BJ (cell line): ENCODE results near the gene FNDC1. TPM values are rescaled to one million over a fixed set of nuclear protein-coding genes. Genes with fewer than 3 reads are reported as not detected.
A peak's percentile ranks its signal among the peaks of the same experiment; 100 is the strongest.

ENCODE experiments used
- CTCF ChIA-PET: fragments of 350-600 bp; formaldehyde crosslinking; extraction: SDS; loops from one replicate; lab custom pipeline; 2021; ENCODE audit warnings: antibody characterized with exemption, inconsistent platforms; lab: Yijun Ruan, JAX
- POLR2A ChIA-PET: fragments of 300-600 bp; sonication (Branson Sonifier 250); formaldehyde crosslinking; extraction: SDS; loops from one replicate; lab custom pipeline; 2021; ENCODE audit warnings: antibody characterized with exemption; lab: Charles Lee
- DNase-seq: peaks from one replicate; pipeline ENCODE4 v3.0.0-alpha.2; 2011; ENCODE audit warnings: low read depth
- H3K27me3 ChIP-seq: 2 replicates; pipeline ENCODE4 v1.6.0; 2011; ENCODE audit warnings: low read length; ENCODE audit not compliant: control insufficient read depth, insufficient read depth
- H3K36me3 ChIP-seq: 2 replicates; pipeline ENCODE4 v1.5.1; 2011; ENCODE audit warnings: low read length; ENCODE audit not compliant: control insufficient read depth, insufficient read depth
- H3K4me3 ChIP-seq: 2 replicates; pipeline ENCODE4 v1.5.1; 2011; ENCODE audit warnings: low read depth, mild to moderate bottlenecking, control low read depth, low read length
- CTCF ChIP-seq: IDR thresholded peaks from 2 replicates; pipeline ENCODE4 v1.5.1; 2011; ENCODE audit warnings: low read depth, mild to moderate bottlenecking, control low read depth, inconsistent platforms, low read length, moderate library complexity; ENCODE audit not compliant: insufficient read depth
- polyA plus RNA-seq: library from polyadenylated mRNA; depleted of rRNA; stranded (reverse); fragments of >200 nt; gene quantifications from 2 replicates; pipeline ENCODE4 v1.2.3, GENCODE V29; 2011

The FNDC1 gene
- polyA plus RNA-seq, 1 experiment, result 0.10 TPM

GRCh38 chr6:159142531-159142930, 26.7 kb upstream of the FNDC1 start:
- no peak for DNase-seq
- Histone ChIP-seq H3K27me3 (peaks cover 2% of the 10 kb centered on the region; the same call in 1 of the 2 replicates), H3K36me3 (no peaks in the 10 kb centered on the region), H3K4me3 (no peak overlapping the region)
- TF ChIP-seq CTCF, result no peak
- CTCF ChIA-PET, result interaction anchor here (0.7 to 1.6 kb wide), 3 partner anchors 11 to 134 kb away, joined by 3 read pairs; no protein-coding TSS in a partner anchor
- POLR2A ChIA-PET, result no interaction called here

GRCh38 chr6:159148641-159149040, 20.6 kb upstream of the FNDC1 start:
- no peak for DNase-seq
- no peaks in the 10 kb centered on the region for H3K27me3 ChIP-seq
- POLR2A ChIA-PET, result no interaction called here
- no peaks in the 10 kb centered on the region for H3K36me3 ChIP-seq
- H3K4me3 ChIP-seq, result no peak overlapping the region
- no peak for TF ChIP-seq CTCF
- CTCF ChIA-PET, result interaction anchor here (0.7 to 4.8 kb wide), 3 partner anchors 9 to 13 kb away, joined by 3 to 37 read pairs (median 4); no protein-coding TSS in a partner anchor

- CTCF ChIA-PET, result interaction anchor here (1.1 to 4.8 kb wide), 6 partner anchors 8 to 127 kb away, joined by 3 to 37 read pairs (median 6); no protein-coding TSS in a partner anchor
- Histone ChIP-seq H3K4me3 (no peak overlapping the region), H3K27me3 (no peaks in the 10 kb centered on the region), H3K36me3 (no peaks in the 10 kb centered on the region)
- POLR2A ChIA-PET, result no interaction called here
- no peak for DNase-seq
- TF ChIP-seq CTCF, result no peak
These were observed 19.6 kb upstream of the FNDC1 start for GRCh38 chr6:159149641-159150040.

GRCh38 chr6:159151266-159151855, 17.8 kb upstream of the FNDC1 start:
- Histone ChIP-seq H3K27me3 (no peaks in the 10 kb centered on the region), H3K36me3 (no peaks in the 10 kb centered on the region), H3K4me3 (no peak overlapping the region)
- no peak for DNase-seq
- peak; percentile 93 for TF ChIP-seq CTCF
- POLR2A ChIA-PET, result no interaction called here
- CTCF ChIA-PET, result interaction anchor here (0.6 to 1.1 kb wide), 4 partner anchors 11 to 226 kb away, joined by 3 to 4 read pairs (median 4); no protein-coding TSS in a partner anchor

DNA sequence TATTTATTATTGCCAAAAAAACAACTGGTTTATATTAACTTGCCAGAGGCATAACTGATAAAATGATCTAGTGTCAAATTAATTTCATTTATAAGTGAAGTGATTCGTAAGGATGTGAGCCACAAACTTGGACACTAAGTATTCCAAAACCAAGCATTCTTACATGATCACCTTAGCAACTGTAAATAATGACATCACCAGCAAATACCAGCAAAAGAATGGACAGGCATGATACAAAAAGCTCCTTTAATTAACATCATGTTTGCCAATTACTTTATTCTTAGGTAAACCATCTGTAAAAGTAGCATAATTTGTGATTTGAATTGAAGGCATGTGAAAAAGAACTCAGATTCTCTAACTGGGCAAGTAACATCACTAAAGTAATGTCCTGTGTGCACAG, 17.2 kb upstream of the FNDC1 start:
- DNase-seq, result no peak
- H3K36me3 ChIP-seq, result no peaks in the 10 kb centered on the region
- CTCF ChIA-PET, result interaction anchor here (0.6 to 1.1 kb wide), 5 partner anchors 10 to 363 kb away, joined by 3 to 4 read pairs (median 3); no protein-coding TSS in a partner anchor
- no peaks in the 10 kb centered on the region for H3K27me3 ChIP-seq
- no peak for TF ChIP-seq CTCF
- POLR2A ChIA-PET, result no interaction called here
- no peak overlapping the region for H3K4me3 ChIP-seq
